Activated CD8-positive, alpha-beta T cell treated with anti-CD3 and anti-CD28 coated beads, Interleukin-2, amount 10 ng/mL, durations not matched to agents 7 days and 5 days (primary cell): ENCODE measurements around the gene MGAT3. TPM values are rescaled to one million over a fixed set of nuclear protein-coding genes. Genes with fewer than 3 reads are reported as not detected.

ENCODE experiments used
- ATAC-seq: fragments of 150-1000 bp; cut with Tn5 transposase; one replicate; pipeline ENCODE4 v1.10.0; 2021; ENCODE audit warnings: moderate library complexity
- CTCF ChIA-PET: fragments of 350-600 bp; sonication (Branson Sonifier 250); formaldehyde crosslinking; loops from one replicate; lab custom pipeline; 2021; ENCODE audit warnings: antibody characterized with exemption; lab: Charles Lee
- POLR2A ChIA-PET: fragments of 350-600 bp; sonication (Branson Sonifier 250); formaldehyde crosslinking; loops from one replicate; lab custom pipeline; 2021; ENCODE audit warnings: antibody characterized with exemption; lab: Charles Lee
- DNase-seq: peaks from one replicate; pipeline ENCODE4 v3.0.0-alpha.2; 2020
- H3K27ac Mint-ChIP-seq: one replicate; pipeline ENCODE4 v1.8.0; 2021; ENCODE audit warnings: mild to moderate bottlenecking, mixed read lengths
- H3K27me3 Mint-ChIP-seq: one replicate; pipeline ENCODE4 v1.8.0; 2021; ENCODE audit warnings: low read depth, mixed read lengths
- H3K36me3 Mint-ChIP-seq: one replicate; pipeline ENCODE4 v1.8.0; 2021; ENCODE audit warnings: low read depth, mixed read lengths
- H3K4me1 Mint-ChIP-seq: one replicate; pipeline ENCODE4 v1.8.0; 2021; ENCODE audit warnings: low read depth, mixed read lengths
- H3K4me3 Mint-ChIP-seq: one replicate; pipeline ENCODE4 v1.8.0; 2021; ENCODE audit warnings: mild to moderate bottlenecking, mixed read lengths
- H3K9me3 Mint-ChIP-seq: one replicate; pipeline ENCODE4 v1.8.0; 2022; ENCODE audit warnings: mixed read lengths; ENCODE audit not compliant: insufficient read depth
- total RNA-seq, 2 experiments: library from RNA; stranded (reverse); gene quantifications; one replicate each; pipeline ENCODE4 v1.2.3, GENCODE V29; 2021

MGAT3 gene
- total RNA-seq, 2 experiments from 2014 or later: 9.1 to 10.0 TPM

DNA sequence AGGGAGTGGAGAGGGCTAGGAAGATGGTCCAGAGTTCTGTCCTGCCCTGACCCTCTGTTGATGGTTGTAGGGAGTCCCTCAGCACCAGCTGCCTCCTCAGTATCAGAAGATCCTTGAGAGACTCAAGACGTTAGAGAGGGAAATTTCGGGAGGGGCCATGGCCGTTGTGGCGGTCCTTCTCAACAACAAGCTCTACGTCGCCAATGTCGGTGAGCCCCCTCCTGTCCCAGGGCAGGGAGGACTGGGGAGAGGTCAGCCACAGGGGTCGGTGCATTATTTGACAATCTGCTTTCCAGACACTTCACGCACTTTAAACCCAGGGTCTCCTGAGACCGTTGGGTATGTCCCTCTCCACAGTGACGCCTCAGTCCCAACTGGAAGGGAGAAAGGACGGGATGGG is 39.2 kb upstream of the MGAT3 start:
- ATAC-seq (no peak), DNase-seq (no peak)
- Mint-ChIP-seq H3K9me3 (no peaks in the 10 kb centered on the region), H3K27me3 (no peaks in the 10 kb centered on the region), H3K4me1 (peaks cover 25% of the 10 kb centered on the region), H3K36me3 (peaks cover 47% of the 10 kb centered on the region), H3K27ac (no peak overlapping the region), H3K4me3 (no peak overlapping the region)
- POLR2A ChIA-PET: no interaction called here
- CTCF ChIA-PET: interaction anchor here (1.0 kb wide), 1 partner anchor 111 kb away, joined by 3 read pairs; no protein-coding TSS in a partner anchor

GRCh38 chr22:39418696-39419095 is 38.1 kb upstream of the MGAT3 start:
- H3K27ac Mint-ChIP-seq: no peak overlapping the region
- POLR2A ChIA-PET: no interaction called here
- no peak for ATAC-seq

GRCh38 chr22:39419096-39419495 is 37.7 kb upstream of the MGAT3 start:
- no peaks in the 10 kb centered on the region for H3K9me3 Mint-ChIP-seq
- peaks cover 50% of the 10 kb centered on the region for H3K36me3 Mint-ChIP-seq
- H3K27me3 Mint-ChIP-seq: no peaks in the 10 kb centered on the region
- ChIA-PET CTCF (no interaction called here), POLR2A (no interaction called here)
- no peak overlapping the region for H3K4me3 Mint-ChIP-seq
- peaks cover 10% of the 10 kb centered on the region for H3K4me1 Mint-ChIP-seq
- ATAC-seq (no peak), DNase-seq (no peak)
- H3K27ac Mint-ChIP-seq: peak overlapping the region; percentile 48

More at GRCh38 chr22:39418696-39419095, 38.1 kb upstream of the MGAT3 start:
- Mint-ChIP-seq H3K27me3 (no peaks in the 10 kb centered on the region), H3K36me3 (peaks cover 48% of the 10 kb centered on the region), H3K4me3 (no peak overlapping the region), H3K4me1 (peaks cover 14% of the 10 kb centered on the region), H3K9me3 (no peaks in the 10 kb centered on the region)
- no peak for DNase-seq
- CTCF ChIA-PET: interaction anchor here (1.0 kb wide), 1 partner anchor 110 kb away, joined by 3 read pairs; no protein-coding TSS in a partner anchor

- ATAC-seq (no peak), DNase-seq (no peak)
- Mint-ChIP-seq H3K4me1 (peaks cover 2% of the 10 kb centered on the region), H3K4me3 (no peak overlapping the region), H3K27me3 (no peaks in the 10 kb centered on the region), H3K9me3 (no peaks in the 10 kb centered on the region), H3K27ac (no peak overlapping the region), H3K36me3 (peaks cover 51% of the 10 kb centered on the region)
- ChIA-PET POLR2A (no interaction called here), CTCF (no interaction called here)
Measured at GRCh38 chr22:39419911-39420310, 36.9 kb upstream of the MGAT3 start.

DNA sequence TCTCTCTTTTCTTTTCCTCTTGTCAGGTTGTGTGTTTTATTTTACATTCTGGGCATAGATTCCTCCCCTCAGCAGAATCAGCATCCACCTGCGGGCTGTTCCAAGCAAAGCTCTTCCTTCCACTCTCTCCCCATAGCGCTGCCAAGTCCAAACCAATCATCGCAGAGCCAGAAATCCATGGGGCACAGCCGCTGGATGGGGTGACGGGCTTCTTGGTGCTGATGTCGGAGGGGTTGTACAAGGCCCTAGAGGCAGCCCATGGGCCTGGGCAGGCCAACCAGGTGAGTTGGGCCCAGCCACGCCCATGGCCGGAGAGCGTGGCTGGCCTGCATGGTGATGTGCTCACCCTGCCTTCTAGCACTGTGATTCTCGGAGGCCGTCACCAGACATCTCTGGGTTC is 35.1 kb upstream of the MGAT3 start:
- ATAC-seq (no peak), DNase-seq (no peak)
- Mint-ChIP-seq H3K27ac (no peak overlapping the region), H3K4me3 (no peak overlapping the region), H3K36me3 (peaks cover 48% of the 10 kb centered on the region), H3K27me3 (no peaks in the 10 kb centered on the region), H3K4me1 (no peaks in the 10 kb centered on the region), H3K9me3 (no peaks in the 10 kb centered on the region)
- CTCF ChIA-PET: no interaction called here
- POLR2A ChIA-PET: interaction anchor here (0.9 kb wide), 1 partner anchor 10 kb away, joined by 3 read pairs; no protein-coding TSS in a partner anchor

DNA sequence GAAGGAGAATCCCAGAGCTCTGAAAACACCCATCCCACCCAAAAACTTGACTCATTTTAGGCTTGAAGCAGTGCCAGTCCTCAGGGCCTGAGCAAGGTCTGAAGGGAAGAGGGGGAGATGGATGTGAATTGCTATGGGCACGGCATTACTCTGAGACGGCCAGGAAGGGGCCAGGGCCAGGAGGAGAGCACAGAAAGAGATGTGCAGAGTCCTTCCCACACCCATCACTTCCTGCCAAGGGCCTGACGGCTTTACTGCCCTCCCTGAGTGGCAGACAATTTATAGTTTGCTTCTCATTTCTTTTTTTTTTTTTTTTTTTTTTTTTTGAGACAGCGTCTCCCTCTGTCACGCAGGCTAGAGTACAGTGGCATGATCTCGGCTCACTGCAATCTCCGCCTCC is 34.7 kb upstream of the MGAT3 start:
- CTCF ChIA-PET: no interaction called here
- no peaks in the 10 kb centered on the region for H3K4me1 Mint-ChIP-seq

GRCh38 chr22:39422721-39423120 is 34.1 kb upstream of the MGAT3 start:
- DNase-seq: no peak
- Mint-ChIP-seq H3K27me3 (no peaks in the 10 kb centered on the region), H3K27ac (no peak overlapping the region), H3K4me1 (peaks cover 3% of the 10 kb centered on the region), H3K4me3 (no peak overlapping the region), H3K9me3 (no peaks in the 10 kb centered on the region), H3K36me3 (peaks cover 53% of the 10 kb centered on the region)
- no peak for ATAC-seq
- ChIA-PET CTCF (no interaction called here), POLR2A (no interaction called here)

More for the DNA sequence above, 34.7 kb upstream of the MGAT3 start:
- POLR2A ChIA-PET: interaction anchor here (0.9 kb wide), 1 partner anchor 11 kb away, joined by 3 read pairs; no protein-coding TSS in a partner anchor
- no peak for ATAC-seq
- Mint-ChIP-seq H3K36me3 (peaks cover 49% of the 10 kb centered on the region), H3K9me3 (no peaks in the 10 kb centered on the region), H3K27me3 (no peaks in the 10 kb centered on the region), H3K4me3 (no peak overlapping the region), H3K27ac (no peak overlapping the region)
- DNase-seq: no peak

DNA sequence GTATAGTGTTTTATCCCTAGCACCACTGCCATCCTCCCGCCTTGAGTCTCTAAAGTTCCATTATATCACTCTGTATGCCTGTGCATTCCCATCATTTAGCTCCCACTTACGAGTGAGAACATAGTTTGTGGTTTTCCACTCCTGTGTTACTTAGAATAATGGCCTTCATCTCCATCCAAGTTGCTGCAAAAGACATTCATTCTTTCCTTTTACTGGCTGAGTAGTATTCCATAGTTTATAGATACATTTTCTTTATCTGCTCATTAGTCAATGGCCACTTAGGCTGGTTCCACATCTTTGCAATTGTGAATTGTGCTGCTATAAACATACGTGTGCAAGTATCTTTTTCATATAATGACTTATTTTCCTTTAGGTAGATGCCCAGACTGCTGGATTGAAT is 32.8 kb upstream of the MGAT3 start:
- ATAC-seq (no peak), DNase-seq (no peak)
- CTCF ChIA-PET: interaction anchor here (1.0 kb wide), 1 partner anchor 89 kb away, joined by 3 read pairs; no protein-coding TSS in a partner anchor
- no peaks in the 10 kb centered on the region for H3K9me3 Mint-ChIP-seq
- H3K4me1 Mint-ChIP-seq: peaks cover 11% of the 10 kb centered on the region
- H3K27me3 Mint-ChIP-seq: no peaks in the 10 kb centered on the region
- H3K36me3 Mint-ChIP-seq: peaks cover 47% of the 10 kb centered on the region
- POLR2A ChIA-PET: no interaction called here
- H3K27ac Mint-ChIP-seq: no peak overlapping the region
- H3K4me3 Mint-ChIP-seq: no peak overlapping the region

DNA sequence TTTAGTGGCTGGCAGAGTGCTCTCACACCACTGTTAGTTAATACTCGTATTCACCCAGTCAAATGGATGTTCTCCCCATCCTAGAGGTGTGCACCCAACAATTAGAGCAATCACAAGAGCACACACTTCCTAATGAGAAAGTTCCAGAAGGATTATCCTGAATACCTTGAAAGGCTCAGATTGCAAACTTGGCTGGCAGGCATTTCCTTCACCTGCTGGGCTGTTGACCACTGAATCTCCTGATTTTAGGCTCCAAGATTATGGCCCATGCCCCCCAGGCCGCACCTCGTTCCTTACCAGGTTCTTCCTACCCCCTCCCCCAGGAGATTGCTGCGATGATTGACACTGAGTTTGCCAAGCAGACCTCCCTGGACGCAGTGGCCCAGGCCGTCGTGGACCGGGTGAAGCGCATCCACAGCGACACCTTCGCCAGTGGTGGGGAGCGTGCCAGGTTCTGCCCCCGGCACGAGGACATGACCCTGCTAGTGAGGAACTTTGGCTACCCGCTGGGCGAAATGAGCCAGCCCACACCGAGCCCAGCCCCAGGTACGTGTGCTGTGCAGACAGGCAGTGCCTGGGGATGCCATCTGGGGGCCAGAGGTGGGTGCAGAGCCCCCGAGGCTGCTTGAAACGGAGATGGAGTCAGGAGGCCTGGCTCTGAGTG is 30.3 kb upstream of the MGAT3 start:
- DNase-seq (no peak), ATAC-seq (no peak)
- Mint-ChIP-seq H3K36me3 (peaks cover 31% of the 10 kb centered on the region), H3K4me1 (peaks cover 11% of the 10 kb centered on the region), H3K4me3 (no peak overlapping the region), H3K27ac (no peak overlapping the region), H3K9me3 (no peaks in the 10 kb centered on the region), H3K27me3 (no peaks in the 10 kb centered on the region)
- ChIA-PET CTCF (no interaction called here), POLR2A (no interaction called here)

DNA sequence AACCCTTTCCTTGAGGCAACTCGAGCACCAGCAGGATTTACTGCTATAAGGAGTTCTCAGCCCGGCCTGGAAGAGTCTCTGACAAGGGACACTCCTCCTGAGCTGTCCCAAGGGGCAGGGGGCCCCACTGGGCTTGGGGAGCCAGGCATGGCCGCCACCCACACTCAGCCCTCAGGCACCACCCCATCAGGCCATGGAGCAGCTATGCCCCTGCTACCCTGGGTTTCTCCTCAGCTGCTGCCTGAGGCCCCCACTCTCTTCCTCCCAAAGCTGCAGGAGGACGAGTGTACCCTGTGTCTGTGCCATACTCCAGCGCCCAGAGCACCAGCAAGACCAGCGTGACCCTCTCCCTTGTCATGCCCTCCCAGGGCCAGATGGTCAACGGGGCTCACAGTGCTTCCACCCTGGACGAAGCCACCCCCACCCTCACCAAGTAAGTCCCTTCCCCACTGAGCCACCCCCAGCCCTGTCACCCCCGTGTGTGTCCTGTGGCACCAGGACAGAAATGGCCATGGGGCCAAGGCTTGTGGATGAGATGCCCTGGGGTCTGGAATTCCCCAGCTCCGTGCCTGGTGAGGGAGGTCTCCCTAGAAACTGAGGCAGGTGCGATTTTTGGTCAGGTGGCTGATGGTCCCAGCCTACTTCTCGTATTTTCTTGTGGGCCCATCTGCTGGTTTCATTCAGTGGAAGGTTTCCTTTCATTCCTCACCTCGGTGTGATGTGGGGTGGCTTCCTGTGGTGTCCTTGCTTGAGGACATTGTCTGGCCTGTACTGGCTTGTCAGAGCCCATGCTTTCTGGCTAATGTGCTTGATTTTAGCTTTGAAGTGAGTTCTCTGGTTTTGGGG is 28.8 kb upstream of the MGAT3 start:
- Mint-ChIP-seq H3K27ac (peak overlapping the region; percentile 25), H3K4me3 (no peak overlapping the region), H3K9me3 (no peaks in the 10 kb centered on the region), H3K36me3 (peaks cover 25% of the 10 kb centered on the region), H3K27me3 (no peaks in the 10 kb centered on the region), H3K4me1 (peaks cover 11% of the 10 kb centered on the region)
- ChIA-PET POLR2A (interaction anchor here (1.4 kb wide), 1 partner anchor 28 kb away, joined by 4 read pairs; the partner anchor contains the start of gene TAB1), CTCF (no interaction called here)
- no peak for ATAC-seq
- no peak for DNase-seq

DNA sequence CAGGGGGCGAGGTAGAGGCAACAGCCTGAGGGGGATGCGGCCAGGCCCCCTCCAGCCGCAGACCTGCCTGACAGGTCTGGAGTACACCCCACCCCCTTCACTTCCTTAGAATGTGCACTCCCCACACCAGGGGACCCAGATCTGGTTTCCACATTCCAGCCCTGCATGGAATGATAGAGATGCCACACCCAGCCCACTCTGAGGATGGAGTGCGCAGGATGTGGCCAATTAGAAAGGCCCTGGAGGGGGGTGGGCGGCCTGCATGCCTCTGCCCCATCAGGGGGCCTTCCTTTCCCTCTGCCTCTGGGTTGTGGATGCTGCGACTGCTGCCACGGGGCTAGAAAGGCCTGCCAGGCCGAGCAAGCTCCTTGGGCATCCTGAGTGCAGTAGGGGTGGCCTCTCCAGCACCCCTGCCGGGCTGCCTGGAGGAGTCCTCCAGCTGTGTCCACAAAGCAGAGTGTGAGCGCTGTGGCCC is 28.2 kb upstream of the MGAT3 start:
- H3K9me3 Mint-ChIP-seq: no peaks in the 10 kb centered on the region
- ATAC-seq: no peak
- no peak for DNase-seq
- peak overlapping the region; percentile 25 for H3K27ac Mint-ChIP-seq
- no peak overlapping the region for H3K4me3 Mint-ChIP-seq
- peaks cover 24% of the 10 kb centered on the region for H3K36me3 Mint-ChIP-seq
- ChIA-PET POLR2A (interaction anchor here (1.4 kb wide), 1 partner anchor 29 kb away, joined by 4 read pairs; the partner anchor contains the start of gene TAB1), CTCF (no interaction called here)
- no peaks in the 10 kb centered on the region for H3K27me3 Mint-ChIP-seq
- H3K4me1 Mint-ChIP-seq: peaks cover 11% of the 10 kb centered on the region

DNA sequence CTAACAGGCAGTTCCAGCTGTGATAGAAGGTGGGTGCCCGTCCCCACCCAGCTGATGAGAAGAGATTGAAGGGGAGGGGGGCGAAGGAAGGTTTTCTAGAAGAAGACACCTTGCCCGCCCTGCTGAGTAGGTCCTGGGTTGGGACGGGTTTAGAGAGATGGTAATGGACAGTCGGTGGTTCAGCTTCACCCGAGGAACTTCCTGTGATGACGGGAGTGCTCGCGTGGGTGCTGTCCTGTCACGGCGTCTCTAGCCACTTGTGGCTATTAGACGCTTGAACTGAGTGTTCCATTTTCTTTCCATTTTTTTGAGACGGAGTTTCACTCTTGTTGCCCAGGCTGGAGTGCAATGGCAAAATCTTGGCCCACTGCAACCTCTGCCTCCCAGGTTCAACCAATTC is 27.6 kb upstream of the MGAT3 start:
- CTCF ChIA-PET: no interaction called here
- Mint-ChIP-seq H3K4me3 (no peak overlapping the region), H3K9me3 (no peaks in the 10 kb centered on the region), H3K27ac (no peak overlapping the region), H3K36me3 (peaks cover 20% of the 10 kb centered on the region), H3K4me1 (peaks cover 11% of the 10 kb centered on the region), H3K27me3 (no peaks in the 10 kb centered on the region)
- DNase-seq (no peak), ATAC-seq (no peak)
- POLR2A ChIA-PET: no interaction called here
